HEK293 (cell line): ENCODE data around the gene CCDC120.
A peak's percentile ranks its signal among the peaks of the same experiment; 100 is the strongest.

Experiments used
- CTCF ChIA-PET: fragments of 350-600 bp; formaldehyde crosslinking; extraction: SDS; loops from one replicate; lab custom pipeline; 2021; ENCODE audit warnings: antibody characterized with exemption; lab: Yijun Ruan, JAX
- POLR2A ChIA-PET: fragments of 300-600 bp; formaldehyde crosslinking; extraction: SDS; loops from one replicate; lab custom pipeline; 2020; ENCODE audit warnings: antibody characterized with exemption, inconsistent platforms; lab: Yijun Ruan, JAX
- H3K27ac ChIP-seq: fragments of 200-500 bp; sonication (Bioruptor generic); 2 replicates; pipeline ENCODE4 v1.5.1; 2014; ENCODE audit warnings: low read depth, low read length, control low read depth, inconsistent platforms; ENCODE audit errors: extremely low read depth
- H3K36me3 ChIP-seq, 2 experiments: fragments of 200-500 bp in 1 of 2; sonication (Bioruptor generic) in 1 of 2; 1 replicate in 1 of 2; 2 replicates in 1 of 2; pipeline ENCODE4 v1.5.1; 2014 to 2017; ENCODE audit warnings: inconsistent platforms in 2 of 2, low read length in 2 of 2; ENCODE audit not compliant: control insufficient read depth in 2 of 2, insufficient read depth in 1 of 2
- H3K4me1 ChIP-seq: fragments of 200-500 bp; sonication (Bioruptor generic); 2 replicates; pipeline ENCODE4 v1.5.1; 2014; ENCODE audit warnings: mild to moderate bottlenecking, low read length, inconsistent platforms; ENCODE audit not compliant: control insufficient read depth, insufficient read depth
- H3K4me3 ChIP-seq: 2 replicates; pipeline ENCODE4 v1.5.1; 2011; ENCODE audit warnings: low read depth, mild to moderate bottlenecking, control low read depth, low read length, moderate library complexity
- H3K9me3 ChIP-seq: fragments of 200-500 bp; sonication (Bioruptor generic); 2 replicates; pipeline ENCODE4 v1.5.1; 2014; ENCODE audit warnings: low read depth, low read length, inconsistent platforms; ENCODE audit not compliant: control insufficient read depth, insufficient read depth
- ATF2 ChIP-seq: fragments of 450-650 bp; formaldehyde crosslinking; IDR thresholded peaks from 2 replicates; pipeline ENCODE4 v1.5.1; 2016; ENCODE audit warnings: missing biosample characterization, missing genetic modification characterization, low read depth
- BCL11A ChIP-seq: fragments of 450-650 bp; formaldehyde crosslinking; IDR thresholded peaks from 2 replicates; pipeline ENCODE4 v1.5.1; 2016; ENCODE audit warnings: low read depth, missing biosample characterization, missing genetic modification characterization
- MZF1 ChIP-seq: fragments of 450-650 bp; formaldehyde crosslinking; IDR thresholded peaks from 2 replicates; pipeline ENCODE4 v1.5.1; 2017; ENCODE audit warnings: missing biosample characterization, missing genetic modification characterization, borderline replicate concordance
- PRDM10 ChIP-seq: fragments of 450-650 bp; formaldehyde crosslinking; IDR thresholded peaks from 2 replicates; pipeline ENCODE4 v1.5.1; 2016; ENCODE audit warnings: missing biosample characterization, missing genetic modification characterization
- ZBTB11 ChIP-seq: fragments of 450-650 bp; formaldehyde crosslinking; conservative IDR thresholded peaks from 2 replicates; pipeline ENCODE4 v1.5.1; 2016; ENCODE audit warnings: low read depth, missing biosample characterization, missing genetic modification characterization
- ZNF211 ChIP-seq: fragments of 450-650 bp; formaldehyde crosslinking; IDR thresholded peaks from 2 replicates; pipeline ENCODE4 v1.5.1; 2016; ENCODE audit warnings: low read depth, missing biosample characterization, missing genetic modification characterization
- ZNF23 ChIP-seq: fragments of 450-650 bp; formaldehyde crosslinking; IDR thresholded peaks from 2 replicates; pipeline ENCODE4 v1.5.1; 2016; ENCODE audit warnings: missing biosample characterization, missing genetic modification characterization, borderline replicate concordance
- ZNF292 ChIP-seq: fragments of 450-650 bp; formaldehyde crosslinking; IDR thresholded peaks from 2 replicates; pipeline ENCODE4 v1.5.1; 2016; ENCODE audit warnings: low read depth, missing biosample characterization, missing genetic modification characterization, borderline replicate concordance
- ZNF416 ChIP-seq: fragments of 450-650 bp; formaldehyde crosslinking; IDR thresholded peaks from 2 replicates; pipeline ENCODE4 v1.5.1; 2016; ENCODE audit warnings: missing biosample characterization, missing genetic modification characterization
- ZNF600 ChIP-seq: fragments of 450-650 bp; formaldehyde crosslinking; IDR thresholded peaks from 2 replicates; pipeline ENCODE4 v1.5.1; 2016; ENCODE audit warnings: missing biosample characterization, missing genetic modification characterization
- ZNF626 ChIP-seq: fragments of 450-650 bp; sonication (Bioruptor Pico); formaldehyde crosslinking; IDR thresholded peaks from 2 replicates; pipeline ENCODE4 v1.5.1; 2018; ENCODE audit warnings: missing biosample characterization, missing genetic modification characterization, inconsistent platforms
- ZNF654 ChIP-seq: fragments of 450-650 bp; formaldehyde crosslinking; IDR thresholded peaks from 2 replicates; pipeline ENCODE4 v1.5.1; 2016; ENCODE audit warnings: low read depth, missing biosample characterization, missing genetic modification characterization
- ZNF747 ChIP-seq: fragments of 450-650 bp; formaldehyde crosslinking; IDR thresholded peaks from 2 replicates; pipeline ENCODE4 v1.5.1; 2016; ENCODE audit warnings: missing biosample characterization, missing genetic modification characterization
- ZNF76 ChIP-seq: fragments of 450-650 bp; formaldehyde crosslinking; IDR thresholded peaks from 2 replicates; pipeline ENCODE4; 2016; ENCODE audit warnings: low read depth, missing biosample characterization, missing genetic modification characterization, borderline replicate concordance
- TF ChIP-seq, protein P1 (sequence below): fragments of 450-650 bp; formaldehyde crosslinking; IDR thresholded peaks from 2 replicates; pipeline ENCODE4 v1.5.1; 2016; ENCODE audit warnings: missing biosample characterization, missing genetic modification characterization
- TF ChIP-seq, protein P2 (sequence below): fragments of 450-650 bp; formaldehyde crosslinking; IDR thresholded peaks from 2 replicates; pipeline ENCODE4 v1.5.1; 2016; ENCODE audit warnings: missing biosample characterization, missing genetic modification characterization
- TF ChIP-seq, protein P3 (sequence below): fragments of 450-650 bp; formaldehyde crosslinking; IDR thresholded peaks from 2 replicates; pipeline ENCODE4 v1.5.1; 2016; ENCODE audit warnings: missing biosample characterization, missing genetic modification characterization

The CCDC120 gene

GRCh38 chrX:49041744-49042580, 16.8 kb upstream of the CCDC120 start (continued):
- TF ChIP-seq PRDM10 (tag by site-specific recombination) (0 out of 2 replicates have a peak, but pooled peaks have one; percentile 24), BCL11A (tag by site-specific recombination) (no peak), ZNF416 (tag by site-specific recombination) (no peak), ZNF292 (tag by site-specific recombination) (no peak), ZNF211 (no peak), ZNF600 (tag by site-specific recombination) (peak; percentile 49; the same call in 1 of the 2 replicates)

GRCh38 chrX:49042581-49043219, 16.1 kb upstream of the CCDC120 start:
- Histone ChIP-seq H3K9me3 (no peaks in the 10 kb centered on the region), H3K27ac (peak overlapping the region; percentile 86), H3K4me1 (peaks cover 7% of the 10 kb centered on the region), H3K4me3 (peak overlapping the region; percentile 77), H3K36me3 (peaks cover 0 to 19% of the 10 kb centered on the region in 2 experiments; a peak in 1 of 3 replicates)
- POLR2A ChIA-PET: interaction anchor here (0.6 to 3.2 kb wide), 8 partner anchors 10 to 148 kb away, joined by 3 to 24 read pairs (median 5); partner anchors contain the start of genes GRIPAP1, KCND1, OTUD5 and WDR45
- CTCF ChIA-PET: interaction anchor here (0.7 to 1.6 kb wide), 3 partner anchors 18 to 175 kb away, joined by 3 to 9 read pairs (median 4); partner anchors contain the start of gene GRIPAP1
- TF ChIP-seq MZF1 (tag by site-specific recombination): peak; percentile 84
- TF ChIP-seq ZNF211: no peak
- TF ChIP-seq ATF2 (tag by site-specific recombination): no peak
- TF ChIP-seq ZBTB11 (tag by site-specific recombination): peak; percentile 91
- TF ChIP-seq, protein P1, sequence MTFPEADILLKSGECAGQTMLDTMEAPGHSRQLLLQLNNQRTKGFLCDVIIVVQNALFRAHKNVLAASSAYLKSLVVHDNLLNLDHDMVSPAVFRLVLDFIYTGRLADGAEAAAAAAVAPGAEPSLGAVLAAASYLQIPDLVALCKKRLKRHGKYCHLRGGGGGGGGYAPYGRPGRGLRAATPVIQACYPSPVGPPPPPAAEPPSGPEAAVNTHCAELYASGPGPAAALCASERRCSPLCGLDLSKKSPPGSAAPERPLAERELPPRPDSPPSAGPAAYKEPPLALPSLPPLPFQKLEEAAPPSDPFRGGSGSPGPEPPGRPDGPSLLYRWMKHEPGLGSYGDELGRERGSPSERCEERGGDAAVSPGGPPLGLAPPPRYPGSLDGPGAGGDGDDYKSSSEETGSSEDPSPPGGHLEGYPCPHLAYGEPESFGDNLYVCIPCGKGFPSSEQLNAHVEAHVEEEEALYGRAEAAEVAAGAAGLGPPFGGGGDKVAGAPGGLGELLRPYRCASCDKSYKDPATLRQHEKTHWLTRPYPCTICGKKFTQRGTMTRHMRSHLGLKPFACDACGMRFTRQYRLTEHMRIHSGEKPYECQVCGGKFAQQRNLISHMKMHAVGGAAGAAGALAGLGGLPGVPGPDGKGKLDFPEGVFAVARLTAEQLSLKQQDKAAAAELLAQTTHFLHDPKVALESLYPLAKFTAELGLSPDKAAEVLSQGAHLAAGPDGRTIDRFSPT (tag by site-specific recombination): peak; percentile 71; the same call in 1 of the 2 replicates
- TF ChIP-seq, protein P2, sequence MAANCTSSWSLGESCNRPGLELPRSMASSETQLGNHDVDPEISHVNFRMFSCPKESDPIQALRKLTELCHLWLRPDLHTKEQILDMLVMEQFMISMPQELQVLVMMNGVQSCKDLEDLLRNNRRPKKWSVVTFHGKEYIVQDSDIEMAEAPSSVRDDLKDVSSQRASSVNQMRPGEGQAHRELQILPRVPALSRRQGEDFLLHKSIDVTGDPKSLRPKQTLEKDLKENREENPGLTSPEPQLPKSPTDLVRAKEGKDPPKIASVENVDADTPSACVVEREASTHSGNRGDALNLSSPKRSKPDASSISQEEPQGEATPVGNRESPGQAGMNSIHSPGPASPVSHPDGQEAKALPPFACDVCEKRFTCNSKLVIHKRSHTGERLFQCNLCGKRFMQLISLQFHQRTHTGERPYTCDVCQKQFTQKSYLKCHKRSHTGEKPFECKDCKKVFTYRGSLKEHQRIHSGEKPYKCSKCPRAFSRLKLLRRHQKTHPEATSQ (tag by site-specific recombination): peak; percentile 63; the same call in 1 of the 2 replicates
- TF ChIP-seq ZNF626 (tag by site-specific recombination): no peak
- TF ChIP-seq ZNF654 (tag by site-specific recombination): no peak
- TF ChIP-seq, protein P3, sequence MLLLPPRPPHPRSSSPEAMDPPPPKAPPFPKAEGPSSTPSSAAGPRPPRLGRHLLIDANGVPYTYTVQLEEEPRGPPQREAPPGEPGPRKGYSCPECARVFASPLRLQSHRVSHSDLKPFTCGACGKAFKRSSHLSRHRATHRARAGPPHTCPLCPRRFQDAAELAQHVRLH (tag by site-specific recombination): 0 out of 2 replicates have a peak, but pooled peaks have one; percentile 24
- peak; percentile 50; the same call in 1 of the 2 replicates for TF ChIP-seq ZNF76 (tag by site-specific recombination)
- no peak for TF ChIP-seq ZNF23
- no peak for TF ChIP-seq ZNF747 (tag by site-specific recombination)
